Stomach (tissue), 9 donors: Measurements from ENCODE around the gene MFSD12. TPM values are rescaled to one million over a fixed set of nuclear protein-coding genes. Genes with fewer than 3 reads are reported as not detected.

Experiments
- DNase-seq, 2 donors: peaks; one replicate each; pipeline versions ENCODE4 v3.0.0 to v3.0.0-alpha.2; 2013 to 2019
- H3K27ac ChIP-seq, 5 donors: fragments of 200-600 bp in 4 of 5; sonication (generic) in 4 of 5; one replicate each; pipeline ENCODE4 v1.5.1; 2013 to 2019; ENCODE audit warnings: mild to moderate bottlenecking in 1 of 5, moderate library complexity in 1 of 5
- H3K27me3 ChIP-seq, 3 donors: fragments of 200-600 bp; sonication (generic); one replicate each; pipeline ENCODE4 v1.5.1; 2017 to 2019; ENCODE audit warnings: mixed run types in 1 of 3
- H3K36me3 ChIP-seq, 4 donors: fragments of 200-600 bp; sonication (generic); 1 replicate in 3 of 4; 2 replicates in 1 of 4; pipeline ENCODE4 v1.5.1; 2016 to 2019
- H3K4me1 ChIP-seq, 4 donors: fragments of 200-600 bp; sonication (generic); one replicate each; pipeline ENCODE4 v1.5.1; 2016 to 2019
- H3K4me3 ChIP-seq, 4 donors: fragments of 200-600 bp; sonication (generic) in 3 of 4; one replicate each; pipeline ENCODE4 v1.5.1; 2016 to 2019; ENCODE audit warnings: mild to moderate bottlenecking in 1 of 4
- H3K9me3 ChIP-seq, 4 donors: fragments of 200-600 bp; sonication (generic); one replicate each; pipeline ENCODE4 v1.5.1; 2016 to 2019
- EP300 ChIP-seq: sonication (generic); formaldehyde crosslinking; IDR thresholded peaks from one replicate; pipeline ENCODE4 v1.6.1; 2017; ENCODE audit warnings: antibody characterized with exemption
- POLR2A ChIP-seq, 4 donors: fragments of 450-650 bp; IDR thresholded peaks; one replicate each; pipeline ENCODE4 v1.6.1; 2016; ENCODE audit warnings: antibody characterized with exemption in 4 of 4, control low read depth in 2 of 4, mild to moderate bottlenecking in 1 of 4, moderate library complexity in 1 of 4
- POLR2AphosphoS5 ChIP-seq, 3 donors: sonication (generic); formaldehyde crosslinking; IDR thresholded peaks; one replicate each; pipeline ENCODE4 v1.6.1; 2016; ENCODE audit warnings: antibody characterized with exemption in 3 of 3
- WGBS, 5 donors: extraction: QIAGEN DNeasy Blood & Tissue Kit in 3 of 5; methylation state at CpG; one replicate each; pipeline versions ENCODE4 v1.1.5 to v1.1.7; 2013 to 2018; 5-methylcytosine and 5-hydroxymethylcytosine counted together
- intact Hi-C: fragments of 100-400 bp; cut with DNase I; formaldehyde crosslinking; loops from one replicate; pipeline ENCODE4 v1.15.1; 2023; ENCODE audit warnings: low total_unique reads
- polyA plus RNA-seq, 3 donors: library from polyadenylated mRNA; stranded (reverse); fragments of 200-250 nt; gene quantifications; one replicate each; pipeline ENCODE4 v1.2.3, GENCODE V29; 2013
- total RNA-seq, 5 donors: library from RNA; depleted of rRNA; stranded (reverse); fragments of >200 nt; gene quantifications; one replicate each; pipeline versions ENCODE4 v1.1.0 to v1.2.3, GENCODE V29; 2014 to 2016
- TF ChIP-seq, protein P1 (sequence below), 7 experiments: fragments of 450-650 bp in 4 of 7; fragments of 200-600 bp in 3 of 7; sonication (generic) in 3 of 7; IDR thresholded peaks; one replicate each; pipeline ENCODE4 v1.5.1; 2016 to 2019; ENCODE audit warnings: antibody characterized with exemption in 7 of 7, control low read depth in 2 of 7, mild to moderate bottlenecking in 1 of 7
- donor health status: healthy with polysubstance abuse.
- donor health status: Bipolar disorder and iron deficiency.
- donor health status: healthy.

Gene MFSD12
- total and polyA plus RNA-seq, 8 donors, result 0.58 to 96.4 (median 34.8) TPM

GRCh38 chr19:3554254-3555083 is 2.9 kb downstream of the MFSD12 start:
- peaks cover 22 to 57% (median 41%) of the 10 kb centered on the region in 4 donors for H3K4me1 ChIP-seq
- DNase-seq, result no peak
- intact Hi-C loops, result no loop called here

DNA sequence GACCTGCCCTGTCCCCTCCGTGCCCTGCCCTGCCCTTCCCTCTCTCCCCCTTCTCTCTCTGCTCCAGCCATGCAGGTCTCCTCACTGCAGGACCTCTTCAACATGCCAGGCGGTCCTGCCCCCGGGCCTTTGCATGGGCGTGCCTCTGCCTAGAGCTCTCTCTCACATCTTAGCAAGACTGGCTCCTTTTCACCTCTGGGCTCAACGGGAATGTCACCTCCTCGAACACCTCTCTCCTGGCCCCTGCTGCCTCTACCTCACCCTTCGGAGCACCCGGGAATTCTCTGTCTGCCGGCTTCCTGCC is 5.6 kb downstream of the MFSD12 start:
- Histone ChIP-seq H3K4me3 (no peak overlapping the region), H3K36me3 (peaks cover 0 to 37% (median 36%) of the 10 kb centered on the region in 4 donors), H3K4me1 (peaks cover 15 to 47% (median 29%) of the 10 kb centered on the region in 4 donors), H3K27ac (no peak overlapping the region), H3K9me3 (no peaks in the 10 kb centered on the region), H3K27me3 (no peaks in the 10 kb centered on the region)
- DNase-seq, result no peak
- TF ChIP-seq EP300, result no peak
- TF ChIP-seq, protein P1, sequence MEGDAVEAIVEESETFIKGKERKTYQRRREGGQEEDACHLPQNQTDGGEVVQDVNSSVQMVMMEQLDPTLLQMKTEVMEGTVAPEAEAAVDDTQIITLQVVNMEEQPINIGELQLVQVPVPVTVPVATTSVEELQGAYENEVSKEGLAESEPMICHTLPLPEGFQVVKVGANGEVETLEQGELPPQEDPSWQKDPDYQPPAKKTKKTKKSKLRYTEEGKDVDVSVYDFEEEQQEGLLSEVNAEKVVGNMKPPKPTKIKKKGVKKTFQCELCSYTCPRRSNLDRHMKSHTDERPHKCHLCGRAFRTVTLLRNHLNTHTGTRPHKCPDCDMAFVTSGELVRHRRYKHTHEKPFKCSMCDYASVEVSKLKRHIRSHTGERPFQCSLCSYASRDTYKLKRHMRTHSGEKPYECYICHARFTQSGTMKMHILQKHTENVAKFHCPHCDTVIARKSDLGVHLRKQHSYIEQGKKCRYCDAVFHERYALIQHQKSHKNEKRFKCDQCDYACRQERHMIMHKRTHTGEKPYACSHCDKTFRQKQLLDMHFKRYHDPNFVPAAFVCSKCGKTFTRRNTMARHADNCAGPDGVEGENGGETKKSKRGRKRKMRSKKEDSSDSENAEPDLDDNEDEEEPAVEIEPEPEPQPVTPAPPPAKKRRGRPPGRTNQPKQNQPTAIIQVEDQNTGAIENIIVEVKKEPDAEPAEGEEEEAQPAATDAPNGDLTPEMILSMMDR (IDR thresholded peaks at IDR 0.05), result no peak
- TF ChIP-seq POLR2A (IDR thresholded peaks at IDR 0.05), result no peak
- no peak for TF ChIP-seq POLR2AphosphoS5 (IDR thresholded peaks at IDR 0.05)
- intact Hi-C loops, result no loop called here
- 76 to 87% (median 85%) methylated on average over 9 of the region's 9 CpGs for WGBS, 5 donors

More at GRCh38 chr19:3554254-3555083, 2.9 kb downstream of the MFSD12 start:
- H3K27ac ChIP-seq, result peak overlapping the region in 3 of 5 donors; percentile 21 to 90 (median 61)
- H3K36me3 ChIP-seq, result peaks cover 0 to 16% (median 13%) of the 10 kb centered on the region in 4 donors
- TF ChIP-seq, protein P1 (IDR thresholded peaks at IDR 0.05), result no peak
- no peak for TF ChIP-seq EP300
- no peak for TF ChIP-seq POLR2A (IDR thresholded peaks at IDR 0.05)
- no peak for TF ChIP-seq POLR2AphosphoS5 (IDR thresholded peaks at IDR 0.05)
- no peaks in the 10 kb centered on the region for H3K27me3 ChIP-seq
- H3K9me3 ChIP-seq, result no peaks in the 10 kb centered on the region
- H3K4me3 ChIP-seq, result no peak overlapping the region
- 71 to 80% (median 78%) methylated on average over 21 of the region's 21 CpGs for WGBS, 5 donors

DNA sequence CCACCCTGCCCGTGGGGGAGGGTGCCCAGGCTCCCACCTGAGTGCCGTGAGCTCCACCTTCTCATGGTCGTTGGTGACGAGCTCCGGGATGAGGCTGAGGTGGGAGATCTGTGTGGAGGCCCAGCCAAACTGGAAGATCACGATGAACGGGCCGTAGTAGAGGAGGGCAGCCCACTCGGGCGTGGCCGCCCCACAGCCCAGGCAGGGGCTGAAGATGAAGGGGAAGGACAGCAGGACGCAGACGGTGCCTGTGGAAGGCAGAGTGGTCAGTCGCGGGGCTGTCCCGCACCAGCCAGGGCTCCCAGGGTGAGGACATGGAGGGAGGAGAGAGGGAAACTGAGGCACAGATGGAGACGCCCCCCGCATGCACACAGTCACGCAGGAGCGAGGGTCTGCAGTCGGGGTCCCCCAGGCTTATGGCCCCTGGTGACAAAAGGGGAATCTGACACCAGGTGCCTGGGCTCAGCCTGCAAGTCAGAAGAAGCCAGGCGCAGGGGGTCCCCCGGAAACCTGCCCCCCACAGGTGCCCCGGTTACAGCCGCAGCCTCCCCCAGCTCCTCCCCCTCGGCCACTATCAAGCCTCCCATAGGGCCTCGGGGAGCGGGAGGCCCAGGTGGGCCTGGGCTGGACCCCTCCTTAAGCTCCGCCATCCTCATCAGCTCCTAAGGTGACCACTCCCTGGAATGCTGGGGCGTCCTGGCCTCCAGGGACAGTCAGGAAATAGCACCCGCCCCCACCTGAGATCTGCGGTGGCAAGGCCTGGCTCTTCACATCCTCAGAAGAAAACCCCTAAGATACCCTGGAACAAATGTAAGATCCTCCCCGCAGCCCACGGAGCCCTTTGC is 6.2 kb downstream of the MFSD12 start:
- no peak overlapping the region for H3K27ac ChIP-seq
- H3K4me3 ChIP-seq, result no peak overlapping the region
- no peaks in the 10 kb centered on the region for H3K27me3 ChIP-seq
- TF ChIP-seq EP300, result no peak
- no peak for TF ChIP-seq POLR2AphosphoS5 (IDR thresholded peaks at IDR 0.05)
- TF ChIP-seq, protein P1 (IDR thresholded peaks at IDR 0.05), result no peak
- TF ChIP-seq POLR2A (IDR thresholded peaks at IDR 0.05), result no peak
- no peak for DNase-seq
- 92 to 94% (median 93%) methylated on average over 14 to 34 of the region's 34 CpGs for WGBS, 5 donors
- peaks cover 10 to 43% (median 25%) of the 10 kb centered on the region in 4 donors for H3K4me1 ChIP-seq
- intact Hi-C loops, result no loop called here
- no peaks in the 10 kb centered on the region for H3K9me3 ChIP-seq
- peaks cover 3 to 42% (median 41%) of the 10 kb centered on the region in 4 donors for H3K36me3 ChIP-seq

DNA sequence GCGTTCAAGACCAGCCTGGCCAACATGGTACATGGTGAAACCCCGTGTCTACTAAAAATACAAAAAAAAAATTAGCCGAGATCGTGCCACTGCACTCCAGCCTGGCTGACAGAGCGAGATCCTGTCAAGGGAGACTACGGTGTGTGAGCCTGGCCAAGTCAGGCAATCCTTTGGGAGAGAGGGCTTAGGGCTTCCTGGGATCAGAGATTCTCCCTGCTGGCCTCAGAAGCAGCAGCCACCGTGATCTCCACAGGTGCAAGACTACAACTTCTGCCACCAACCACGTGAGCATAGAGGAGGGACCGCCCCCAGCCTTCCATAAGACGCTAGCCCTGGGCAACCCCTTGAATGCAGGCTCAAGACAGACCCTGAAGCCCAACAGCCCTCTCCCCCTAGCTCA is 7.6 kb downstream of the MFSD12 start:
- Histone ChIP-seq H3K27me3 (no peaks in the 10 kb centered on the region), H3K4me1 (peaks cover 2 to 42% (median 16%) of the 10 kb centered on the region in 4 donors), H3K4me3 (no peak overlapping the region), H3K9me3 (no peaks in the 10 kb centered on the region), H3K27ac (no peak overlapping the region), H3K36me3 (peaks cover 8 to 54% (median 50%) of the 10 kb centered on the region in 4 donors)
- WGBS, 5 donors, result 83 to 92% (median 89%) methylated on average over 10 of the region's 10 CpGs
- intact Hi-C loops, result loop anchor here (10.0 kb wide), 1 partner anchor 65 kb away; no protein-coding TSS in a partner anchor
- no peak for DNase-seq
- TF ChIP-seq POLR2A (IDR thresholded peaks at IDR 0.05), result no peak
- TF ChIP-seq, protein P1 (IDR thresholded peaks at IDR 0.05), result no peak
- no peak for TF ChIP-seq EP300
- TF ChIP-seq POLR2AphosphoS5 (IDR thresholded peaks at IDR 0.05), result no peak
